Measurements from ENCODE around the gene TOX3. TPM values are rescaled to one million over a fixed set of nuclear protein-coding genes. Genes with fewer than 3 reads are reported as not detected.

The TOX3 gene
- polyA plus RNA-seq, 1 donor from 2014 or later, result 2.3 TPM

- H3K9ac ChIP-seq (ENCODE audit: low read length), result no peak overlapping the region
- H4K20me1 ChIP-seq (ENCODE audit: insufficient read depth), result no peaks in the 10 kb centered on the region
- H3K9me2 ChIP-seq (ENCODE audit: insufficient read depth, low read length), result no peaks in the 10 kb centered on the region
- H3K4me3 ChIP-seq (ENCODE audit: low read length), result no peak overlapping the region
- H2AFZ ChIP-seq (ENCODE audit: low read depth, low read length), result no peak overlapping the region
- no peaks in the 10 kb centered on the region for H3K79me2 ChIP-seq (replicated peaks; ENCODE audit: insufficient read depth, low read length)
- H3K36me3 ChIP-seq (ENCODE audit: insufficient read depth, low read length), result no peaks in the 10 kb centered on the region
- TF ChIP-seq EZH2 (IDR thresholded peaks at IDR 0.05; ENCODE audit: borderline replicate concordance, insufficient read depth, low read length, poor library complexity, severe bottlenecking) (no peak), TAF1 (IDR thresholded peaks at IDR 0.05; ENCODE audit: low read depth) (no peak), REST (IDR thresholded peaks at IDR 0.05; ENCODE audit: borderline replicate concordance) (no peak), MXI1 (conservative IDR thresholded peaks at IDR 0.05; ENCODE audit: poor library complexity, severe bottlenecking) (no peak), SMC3 (conservative IDR thresholded peaks at IDR 0.05; ENCODE audit: poor library complexity) (no peak), CTCF (IDR thresholded peaks at IDR 0.05; ENCODE audit: poor library complexity, severe bottlenecking) (no peak), EP300 (conservative IDR thresholded peaks at IDR 0.05; ENCODE audit: poor library complexity, severe bottlenecking) (no peak), POLR2AphosphoS5 (IDR thresholded peaks at IDR 0.05) (no peak), RAD21 (conservative IDR thresholded peaks at IDR 0.05) (no peak)
- no peak overlapping the region for H3K4me2 ChIP-seq (ENCODE audit: low read length)
- H3F3A ChIP-seq (ENCODE audit: insufficient read depth, low read length, poor library complexity, severe bottlenecking), result peaks cover 4% of the 10 kb centered on the region
- no peaks in the 10 kb centered on the region for H3K9me3 ChIP-seq (ENCODE audit: low read length)
- H3K27me3 ChIP-seq (ENCODE audit: insufficient read depth, low read depth, low read length), result no peaks in the 10 kb centered on the region
- H3K27ac ChIP-seq (ENCODE audit: low read length), result no peak overlapping the region
These were observed 113.3 kb downstream of the TOX3 start for GRCh38 chr16:52433643-52434042.

GRCh38 chr16:52424591-52424990 is 122.4 kb downstream of the TOX3 start:
- no peaks in the 10 kb centered on the region for H3K9me2 ChIP-seq (ENCODE audit: insufficient read depth, low read length)
- H4K20me1 ChIP-seq (ENCODE audit: insufficient read depth), result no peaks in the 10 kb centered on the region

More at GRCh38 chr16:52424591-52424990, 122.4 kb downstream of the TOX3 start:
- H3K9ac ChIP-seq (ENCODE audit: low read length), result no peak overlapping the region
- no peaks in the 10 kb centered on the region for H3F3A ChIP-seq (ENCODE audit: insufficient read depth, low read length, poor library complexity, severe bottlenecking)
- no peak overlapping the region for H2AFZ ChIP-seq (ENCODE audit: low read depth, low read length)
- H3K36me3 ChIP-seq (ENCODE audit: insufficient read depth, low read length), result no peaks in the 10 kb centered on the region
- H3K9me3 ChIP-seq (ENCODE audit: low read length), result no peaks in the 10 kb centered on the region
- H3K27ac ChIP-seq (ENCODE audit: low read length), result no peak overlapping the region
- no peak overlapping the region for H3K4me2 ChIP-seq (ENCODE audit: low read length)
- H3K79me2 ChIP-seq (replicated peaks; ENCODE audit: insufficient read depth, low read length), result no peaks in the 10 kb centered on the region
- no peaks in the 10 kb centered on the region for H3K27me3 ChIP-seq (ENCODE audit: insufficient read depth, low read depth, low read length)
- TF ChIP-seq EZH2 (IDR thresholded peaks at IDR 0.05; ENCODE audit: borderline replicate concordance, insufficient read depth, low read length, poor library complexity, severe bottlenecking) (no peak), POLR2AphosphoS5 (IDR thresholded peaks at IDR 0.05) (no peak), CTCF (IDR thresholded peaks at IDR 0.05; ENCODE audit: poor library complexity, severe bottlenecking) (no peak), RAD21 (conservative IDR thresholded peaks at IDR 0.05) (no peak)
- H3K4me3 ChIP-seq (ENCODE audit: low read length), result no peak overlapping the region
